GM23248 (cell line): Measurements from ENCODE around the gene FAM98B. TPM values are rescaled to one million over a fixed set of nuclear protein-coding genes. Genes with fewer than 3 reads are reported as not detected.

Experiments
- DNase-seq: peaks from one replicate; pipeline ENCODE4 v3.0.0-alpha.2; 2015
- H2AFZ ChIP-seq: fragments of 200-600 bp; sonication (generic); 2 replicates; pipeline ENCODE4 v1.6.1; 2016; ENCODE audit warnings: antibody characterized with exemption
- H3F3A ChIP-seq: fragments of 200-600 bp; sonication (generic); 2 replicates; pipeline ENCODE4 v1.6.1; 2016; ENCODE audit warnings: mild to moderate bottlenecking, antibody characterized with exemption, mixed run types; ENCODE audit not compliant: insufficient read depth
- H3K27ac ChIP-seq: fragments of 200-600 bp; sonication (generic); 2 replicates; pipeline ENCODE4 v1.5.1; 2016; ENCODE audit warnings: mild to moderate bottlenecking
- H3K27me3 ChIP-seq: fragments of 200-600 bp; sonication (generic); replicated peaks from 2 replicates; pipeline ENCODE4 v1.6.1; 2016; ENCODE audit warnings: mild to moderate bottlenecking; ENCODE audit not compliant: insufficient read depth
- H3K36me3 ChIP-seq: fragments of 200-600 bp; sonication (generic); 2 replicates; pipeline ENCODE4 v1.6.1; 2016; ENCODE audit warnings: low read depth, mild to moderate bottlenecking
- H3K4me1 ChIP-seq: fragments of 200-600 bp; sonication (generic); 2 replicates; pipeline ENCODE4 v1.6.1; 2016; ENCODE audit warnings: mild to moderate bottlenecking; ENCODE audit not compliant: insufficient read depth
- H3K4me2 ChIP-seq: fragments of 200-600 bp; sonication (generic); one replicate; pipeline ENCODE4 v1.6.1; 2016; ENCODE audit warnings: mild to moderate bottlenecking; ENCODE audit not compliant: unreplicated experiment
- H3K4me3 ChIP-seq: fragments of 200-600 bp; sonication (generic); 2 replicates; pipeline ENCODE4 v1.5.1; 2016; ENCODE audit warnings: mild to moderate bottlenecking
- H3K79me2 ChIP-seq: fragments of 200-600 bp; sonication (generic); 2 replicates; pipeline ENCODE4 v1.6.1; 2016; ENCODE audit warnings: mild to moderate bottlenecking; ENCODE audit not compliant: insufficient read depth
- H3K9ac ChIP-seq: fragments of 200-600 bp; sonication (generic); 2 replicates; pipeline ENCODE4 v1.6.1; 2016; ENCODE audit warnings: mild to moderate bottlenecking
- H3K9me2 ChIP-seq: fragments of 200-600 bp; sonication (generic); 2 replicates; pipeline ENCODE4 v1.6.1; 2016; ENCODE audit warnings: mixed run types, mild to moderate bottlenecking, moderate library complexity; ENCODE audit not compliant: insufficient read depth
- H3K9me3 ChIP-seq: fragments of 200-600 bp; sonication (generic); one replicate; pipeline ENCODE4 v1.6.1; 2017; ENCODE audit warnings: low read depth
- H4K20me1 ChIP-seq: fragments of 200-600 bp; sonication (generic); 2 replicates; pipeline ENCODE4 v1.6.0; 2016; ENCODE audit not compliant: insufficient read depth
- EZH2 ChIP-seq: fragments of 200-600 bp; sonication (generic); IDR thresholded peaks from 2 replicates; pipeline ENCODE4 v1.6.1; 2018; ENCODE audit warnings: antibody characterized with exemption, mild to moderate bottlenecking; ENCODE audit not compliant: insufficient read depth, poor library complexity, severe bottlenecking
- EZH2phosphoT487 ChIP-seq: fragments of 200-600 bp; sonication (generic); IDR thresholded peaks from 2 replicates; pipeline ENCODE4 v1.6.1; 2018; ENCODE audit warnings: antibody characterized with exemption, moderate library complexity, mild to moderate bottlenecking, low read depth; ENCODE audit not compliant: insufficient read depth
- WGBS, 2 experiments: methylation state at CpG; one replicate each; pipeline ENCODE4 v1.1.6; 2015 to 2017; ENCODE audit warnings: low lambda C conversion rate in 2 of 2, low coverage in 1 of 2; ENCODE audit errors: missing lambda C conversion rate in 2 of 2; 5-methylcytosine and 5-hydroxymethylcytosine counted together
- in situ Hi-C: fragments of 300-500 bp; cut with MboI; formaldehyde crosslinking; loops from 2 replicates; pipeline ENCODE4 v1.15.0; 2020
- polyA plus RNA-seq: library from polyadenylated mRNA; unstranded; fragments of >200 nt; fragmentation: Nextera tagmentation; extraction: Ambion mirVana; gene quantifications from 2 replicates; pipeline ENCODE4 v1.2.1, GENCODE V29; 2016
- total RNA-seq: library from RNA; depleted of rRNA; stranded (reverse); fragments of >200 nt; shearing (Covaris generic); gene quantifications from 2 replicates; pipeline ENCODE4 v1.2.3, GENCODE V29; 2014

FAM98B gene
- total and polyA plus RNA-seq, 2 experiments from 2014 or later, result 1.8 to 4.2 TPM

GRCh38 chr15:38479756-38480155 lies 25.8 kb downstream of the FAM98B start:
- 100% methylated on average over 1 of the region's 1 CpG for WGBS, 2 experiments
- DNase-seq, result no peak
- Histone ChIP-seq H3K9ac (0 out of 2 replicates have a peak overlapping the region, but pooled peaks have one; percentile 8), H3K4me1 (peaks cover 14% of the 10 kb centered on the region), H3K9me3 (no peaks in the 10 kb centered on the region), H3K27me3 (no peaks in the 10 kb centered on the region), H3F3A (no peaks in the 10 kb centered on the region), H4K20me1 (no peaks in the 10 kb centered on the region), H3K36me3 (peaks cover 22% of the 10 kb centered on the region), H3K79me2 (0 out of 2 replicates have a peak, but pooled peaks cover 3% of the 10 kb centered on the region), H3K9me2 (no peaks in the 10 kb centered on the region), H2AFZ (no peak overlapping the region), H3K4me2 (no peak overlapping the region), H3K4me3 (no peak overlapping the region), H3K27ac (peak overlapping the region; percentile 6; the same call in 1 of the 2 replicates)
- TF ChIP-seq EZH2 (no peak), EZH2phosphoT487 (no peak)
- in situ Hi-C loops, result no loop called here

GRCh38 chr15:38481113-38481512 lies 27.2 kb downstream of the FAM98B start:
- Histone ChIP-seq H3K27ac (no peak overlapping the region), H3F3A (no peaks in the 10 kb centered on the region), H3K9me2 (no peaks in the 10 kb centered on the region), H3K4me3 (no peak overlapping the region), H3K27me3 (no peaks in the 10 kb centered on the region), H2AFZ (no peak overlapping the region), H3K79me2 (0 out of 2 replicates have a peak, but pooled peaks cover 3% of the 10 kb centered on the region), H3K4me2 (no peak overlapping the region), H3K4me1 (peaks cover 14% of the 10 kb centered on the region), H3K36me3 (peaks cover 16% of the 10 kb centered on the region), H4K20me1 (no peaks in the 10 kb centered on the region), H3K9me3 (no peaks in the 10 kb centered on the region), H3K9ac (no peak overlapping the region)
- no peak for DNase-seq
- 97% methylated on average over 5 of the region's 5 CpGs for WGBS, 2 experiments
- in situ Hi-C loops, result no loop called here
- TF ChIP-seq EZH2phosphoT487, result no peak
- TF ChIP-seq EZH2, result no peak

GRCh38 chr15:38481761-38482160 lies 27.8 kb downstream of the FAM98B start:
- Histone ChIP-seq H3K4me3 (no peak overlapping the region), H3K4me2 (no peak overlapping the region), H3K79me2 (0 out of 2 replicates have a peak, but pooled peaks cover 3% of the 10 kb centered on the region), H3K9me3 (no peaks in the 10 kb centered on the region), H3K27me3 (no peaks in the 10 kb centered on the region), H3F3A (no peaks in the 10 kb centered on the region), H2AFZ (no peak overlapping the region), H3K36me3 (peaks cover 14% of the 10 kb centered on the region; the same call in 1 of the 2 replicates), H3K4me1 (peaks cover 14% of the 10 kb centered on the region), H4K20me1 (no peaks in the 10 kb centered on the region), H3K9ac (no peak overlapping the region), H3K9me2 (no peaks in the 10 kb centered on the region), H3K27ac (no peak overlapping the region)
- in situ Hi-C loops, result no loop called here
- TF ChIP-seq EZH2phosphoT487, result no peak
- no peak for TF ChIP-seq EZH2
- DNase-seq, result no peak
- WGBS, 2 experiments, result 90 to 100% methylated on average over 3 of the region's 3 CpGs

DNA sequence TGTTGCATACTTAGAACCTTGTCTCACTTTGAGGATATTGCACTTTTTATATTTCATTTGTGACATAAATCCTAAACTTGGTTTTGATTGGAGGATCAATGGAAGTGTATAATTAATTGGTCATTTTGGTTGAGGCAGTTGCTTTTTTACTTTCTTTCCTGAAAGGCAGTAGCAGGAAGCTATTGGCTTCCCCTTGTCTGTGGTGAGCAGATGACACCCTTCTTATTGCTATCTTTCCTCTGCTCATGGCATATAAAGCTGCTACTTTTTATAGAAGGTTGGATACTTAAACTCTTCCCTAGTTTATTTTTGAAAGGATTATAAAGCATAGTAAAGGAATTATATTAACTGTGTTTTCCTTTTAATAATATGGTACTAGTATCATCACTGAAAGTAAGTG lies 28.6 kb downstream of the FAM98B start:
- H3F3A ChIP-seq, result no peaks in the 10 kb centered on the region
- H3K27ac ChIP-seq, result no peak overlapping the region
- H3K4me1 ChIP-seq, result peaks cover 22% of the 10 kb centered on the region
- TF ChIP-seq EZH2phosphoT487 (no peak), EZH2 (no peak)
- 0 out of 2 replicates have a peak, but pooled peaks cover under 1% of the 10 kb centered on the region for H3K79me2 ChIP-seq
- in situ Hi-C loops, result no loop called here
- no peak overlapping the region for H3K4me2 ChIP-seq
- no peaks in the 10 kb centered on the region for H3K27me3 ChIP-seq
- H3K36me3 ChIP-seq, result peaks cover 14% of the 10 kb centered on the region; the same call in 1 of the 2 replicates
- no peak for DNase-seq
- H3K4me3 ChIP-seq, result no peak overlapping the region
- H4K20me1 ChIP-seq, result no peaks in the 10 kb centered on the region
- H3K9me2 ChIP-seq, result no peaks in the 10 kb centered on the region
- no peak overlapping the region for H3K9ac ChIP-seq
- H2AFZ ChIP-seq, result no peak overlapping the region
- no peaks in the 10 kb centered on the region for H3K9me3 ChIP-seq

GRCh38 chr15:38486936-38487335 lies 33.0 kb downstream of the FAM98B start:
- Histone ChIP-seq H3K9me3 (no peaks in the 10 kb centered on the region), H3F3A (peaks cover 30% of the 10 kb centered on the region), H3K36me3 (0 out of 2 replicates have a peak, but pooled peaks cover 4% of the 10 kb centered on the region), H3K4me2 (no peak overlapping the region), H3K9ac (no peak overlapping the region), H3K4me1 (peaks cover 30% of the 10 kb centered on the region), H3K27ac (no peak overlapping the region), H3K9me2 (no peaks in the 10 kb centered on the region), H2AFZ (no peak overlapping the region), H3K79me2 (no peaks in the 10 kb centered on the region), H3K4me3 (no peak overlapping the region), H3K27me3 (no peaks in the 10 kb centered on the region), H4K20me1 (no peaks in the 10 kb centered on the region)
- no peak for DNase-seq
- in situ Hi-C loops, result no loop called here
- no peak for TF ChIP-seq EZH2
- no peak for TF ChIP-seq EZH2phosphoT487
- 85 to 96% methylated on average over 2 of the region's 2 CpGs for WGBS, 2 experiments
